Measurements from ENCODE around the gene KCNMA1.

Gene KCNMA1

DNA sequence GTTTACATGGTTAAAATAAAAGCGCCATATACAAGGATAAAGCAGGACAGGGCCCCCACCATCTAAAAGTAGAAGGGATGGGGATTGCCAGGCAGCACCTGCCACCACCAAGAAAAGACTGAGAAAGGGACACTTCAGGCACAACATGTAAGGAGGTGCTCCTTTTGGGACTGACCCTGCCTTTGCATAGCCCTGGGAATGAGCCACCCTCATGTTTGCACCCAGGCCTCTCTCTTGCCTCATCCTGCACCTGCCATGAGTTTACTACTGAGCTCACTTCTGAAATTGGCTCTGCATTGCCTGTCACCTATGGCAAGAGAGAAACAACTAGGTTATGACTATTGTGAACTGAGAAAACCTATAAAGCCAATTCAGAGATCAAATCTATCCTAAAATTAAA, 489.7 kb downstream of the KCNMA1 start:
- no peak for TF ChIP-seq CTCF (IDR thresholded peaks at IDR 0.05; ENCODE audit: low read depth, low read length)

GRCh38 chr10:77146712-77147336, 490.8 kb downstream of the KCNMA1 start:
- TF ChIP-seq CTCF (IDR thresholded peaks at IDR 0.05; ENCODE audit: low read depth, low read length) = no peak

More for the DNA sequence above, 489.7 kb downstream of the KCNMA1 start:
- H3K4me3 ChIP-seq (ENCODE audit: low read depth, low read length) = no peak overlapping the region

GRCh38 chr10:77144656-77145055, 493.0 kb downstream of the KCNMA1 start:
- TF ChIP-seq CTCF (IDR thresholded peaks at IDR 0.05; ENCODE audit: low read depth, low read length) = no peak

More at GRCh38 chr10:77146712-77147336, 490.8 kb downstream of the KCNMA1 start:
- H3K4me3 ChIP-seq (ENCODE audit: low read depth, low read length) = no peak overlapping the region

DNA sequence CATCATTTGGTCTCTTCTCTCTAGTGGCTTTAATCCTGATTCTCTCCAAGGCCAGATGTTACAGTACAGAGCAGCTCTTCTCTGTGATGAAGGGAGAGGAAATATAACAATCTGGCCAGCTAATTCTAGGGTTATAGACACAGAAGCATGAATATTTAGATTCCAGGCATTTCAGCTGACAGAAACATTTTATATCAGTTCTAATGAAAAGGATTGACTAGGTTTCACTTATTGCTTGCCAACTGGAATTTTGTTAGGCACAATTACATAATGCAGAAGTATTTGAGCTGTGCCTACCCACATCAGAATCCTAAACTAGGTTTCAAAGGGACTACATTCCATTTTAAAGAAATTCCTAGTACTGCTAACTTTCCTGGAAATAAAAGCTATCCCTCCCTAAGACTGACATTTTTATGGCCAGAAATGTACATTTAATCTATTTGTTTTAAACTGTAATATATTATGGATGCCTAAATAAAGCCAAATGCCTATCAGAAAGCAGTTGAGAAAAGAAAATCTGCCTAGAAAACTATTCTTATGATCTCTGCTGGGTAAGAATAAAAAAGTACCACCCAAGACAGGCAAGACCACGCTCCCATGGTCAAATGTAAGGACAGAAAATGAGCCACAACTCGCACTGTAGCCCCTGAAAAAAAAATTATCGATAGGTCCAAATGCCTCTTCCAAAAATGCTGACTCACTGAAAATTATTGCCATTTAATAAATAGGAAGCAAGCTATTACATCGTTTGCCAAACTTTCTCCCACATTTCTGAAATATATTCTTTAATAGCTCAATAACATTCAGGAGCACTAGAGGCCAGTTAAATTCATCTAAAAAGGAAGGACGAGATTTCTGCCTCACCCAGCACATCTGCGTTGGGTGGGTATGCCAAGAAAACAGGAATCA, 498.1 kb downstream of the KCNMA1 start:
- no peak overlapping the region for H3K4me3 ChIP-seq (ENCODE audit: low read depth, low read length)
- no peak for TF ChIP-seq CTCF (IDR thresholded peaks at IDR 0.05; ENCODE audit: low read depth, low read length)

More at GRCh38 chr10:77144656-77145055, 493.0 kb downstream of the KCNMA1 start:
- no peak overlapping the region for H3K4me3 ChIP-seq (ENCODE audit: low read depth, low read length)

DNA sequence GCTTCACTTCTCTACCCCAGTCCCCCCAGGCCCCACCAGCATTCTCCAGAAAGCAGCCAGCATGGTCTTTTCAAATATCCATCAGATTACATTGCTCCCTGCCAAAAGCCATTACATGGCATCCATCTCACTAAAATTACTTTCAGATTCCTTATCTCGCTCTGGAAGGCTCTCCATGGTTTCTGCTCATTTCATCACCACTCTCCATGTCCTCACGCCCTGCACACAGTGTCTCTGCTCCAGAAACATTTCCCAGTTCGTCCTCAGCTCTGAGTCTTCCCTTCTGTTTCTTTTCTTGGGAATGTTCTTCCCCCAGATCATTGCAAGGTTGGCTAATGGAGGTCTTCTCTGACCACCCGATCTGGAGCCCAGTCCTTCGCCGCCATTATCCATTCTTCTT, 499.1 kb downstream of the KCNMA1 start:
- TF ChIP-seq CTCF (IDR thresholded peaks at IDR 0.05; ENCODE audit: low read depth, low read length) = no peak
- H3K4me3 ChIP-seq (ENCODE audit: low read depth, low read length) = no peak overlapping the region

DNA sequence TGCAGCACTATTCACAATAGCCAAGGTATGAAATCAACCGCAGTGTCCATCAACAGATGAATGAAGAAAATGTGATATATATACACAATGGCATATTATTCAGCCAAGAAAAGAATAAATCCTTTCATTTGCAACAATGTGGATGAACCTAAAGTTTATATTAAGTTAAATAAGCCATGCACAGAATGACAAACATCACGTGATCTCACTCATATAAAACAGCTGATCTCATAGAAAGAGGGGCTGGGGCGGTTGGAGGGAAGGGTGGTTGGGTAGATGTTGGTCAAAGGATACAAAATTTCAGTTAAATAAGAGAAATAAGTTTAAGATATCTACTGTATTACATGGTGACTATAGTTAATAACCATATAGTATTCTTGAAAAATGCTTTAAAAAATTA, 502.1 kb downstream of the KCNMA1 start:
- no peak overlapping the region for H3K4me3 ChIP-seq (ENCODE audit: low read depth, low read length)
- TF ChIP-seq CTCF (IDR thresholded peaks at IDR 0.05; ENCODE audit: low read depth, low read length) = no peak

DNA sequence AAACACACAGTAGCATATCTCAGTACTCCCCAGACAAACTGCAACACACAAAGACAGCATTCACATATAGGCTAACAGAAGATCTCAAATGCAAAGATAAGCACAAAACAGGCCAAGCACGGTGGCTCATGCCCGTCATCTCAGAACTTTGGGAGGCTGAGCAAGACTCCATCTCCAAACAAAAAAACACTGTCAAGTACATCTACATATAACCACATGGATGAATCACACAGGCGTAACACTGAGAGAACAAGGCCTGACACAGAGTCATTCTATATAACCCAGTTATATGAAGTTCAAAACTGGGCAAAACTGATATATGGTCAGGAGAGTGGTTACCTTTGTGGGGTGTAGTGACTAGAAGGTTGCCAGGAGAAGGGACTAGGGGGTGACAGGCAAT, 506.4 kb downstream of the KCNMA1 start:
- no peak overlapping the region for H3K4me3 ChIP-seq (ENCODE audit: low read depth, low read length)
- no peak for TF ChIP-seq CTCF (IDR thresholded peaks at IDR 0.05; ENCODE audit: low read depth, low read length)
